GM12878 (cell line): ENCODE results near the gene MIEF1. TPM values are rescaled to one million over a fixed set of nuclear protein-coding genes. Genes with fewer than 3 reads are reported as not detected.

ENCODE experiments used
- ATAC-seq: fragments of 200-7000 bp; cut with Tn5 transposase; 3 replicates; pipeline ENCODE4 v1.9.1; 2020; ENCODE audit warnings: mild to moderate bottlenecking, moderate library complexity
- BruUV-seq: library from RNA; stranded (reverse); fragments of 400-500 nt; replicated peaks from 2 replicates; lab custom pipeline; 2021; lab: Mats Ljungman, UMichigan
- CTCF ChIA-PET: fragments of 300-600 bp; sonication (Branson Sonifier 250); formaldehyde crosslinking; extraction: SDS; loops from one replicate; lab custom pipeline; 2021; ENCODE audit warnings: inconsistent platforms; lab: Yijun Ruan, JAX
- POLR2A ChIA-PET: fragments of 350-600 bp; formaldehyde crosslinking; extraction: SDS; loops from one replicate; lab custom pipeline; 2021; ENCODE audit warnings: inconsistent platforms; lab: Charles Lee
- RAD21 ChIA-PET: fragments of 300-600 bp; sonication (Branson Sonifier 250); formaldehyde crosslinking; loops from one replicate; lab custom pipeline; 2023; ENCODE audit warnings: antibody characterized with exemption; ENCODE audit not compliant: unreplicated experiment; lab: Charles Lee
- SMC1A ChIA-PET: fragments of 300-600 bp; sonication (Branson Sonifier 250); formaldehyde crosslinking; loops from one replicate; lab custom pipeline; 2023; ENCODE audit not compliant: unreplicated experiment, uncharacterized antibody; lab: Charles Lee
- DNase-seq: peaks from one replicate; pipeline ENCODE4 v3.0.0-alpha.2; 2011; ENCODE audit warnings: low read depth, low spot score
- FAIRE-seq: peaks from 3 replicates; lab custom pipeline; 2011; peaks lifted over from hg19 to GRCh38; lab: Jason Lieb, UNC
- H2AFZ ChIP-seq: 2 replicates; pipeline ENCODE4 v1.6.0; 2011; ENCODE audit warnings: low read depth, low read length, control low read depth; ENCODE audit not compliant: control insufficient read depth
- H3K27ac ChIP-seq: 2 replicates; pipeline ENCODE4 v1.5.1; 2011; ENCODE audit warnings: control low read depth; ENCODE audit not compliant: control insufficient read depth, insufficient read depth
- H3K27me3 ChIP-seq, 2 experiments: replicated peaks in 1 of 2; 2 replicates each; pipeline versions ENCODE4 v1.6.0 to v1.6.1; 2011; ENCODE audit warnings: low read length in 1 of 2; ENCODE audit not compliant: control insufficient read depth in 2 of 2, insufficient read depth in 2 of 2
- H3K36me3 ChIP-seq, 2 experiments: 2 replicates each; pipeline ENCODE4 v1.5.1; 2011; ENCODE audit warnings: low read length in 1 of 2; ENCODE audit not compliant: control insufficient read depth in 2 of 2, insufficient read depth in 2 of 2
- H3K4me1 ChIP-seq: 2 replicates; pipeline ENCODE4 v1.6.1; 2011; ENCODE audit warnings: mild to moderate bottlenecking, low read length, moderate library complexity, mixed read lengths; ENCODE audit not compliant: control insufficient read depth, insufficient read depth
- H3K4me2 ChIP-seq: 2 replicates; pipeline ENCODE4 v1.6.0; 2011; ENCODE audit warnings: control low read depth; ENCODE audit not compliant: control insufficient read depth, insufficient read depth
- H3K4me3 ChIP-seq: fragments of 200-600 bp; sonication (generic); 2 replicates; pipeline ENCODE4 v1.5.1; 2016
- H3K79me2 ChIP-seq: 2 replicates; pipeline ENCODE4 v1.6.0; 2011; ENCODE audit warnings: low read length; ENCODE audit not compliant: control insufficient read depth, insufficient read depth
- H3K9ac ChIP-seq: 2 replicates; pipeline ENCODE4 v1.8.0; 2011; ENCODE audit warnings: low read length, control low read depth, mixed read lengths; ENCODE audit not compliant: control insufficient read depth, insufficient read depth
- H3K9me3 ChIP-seq: replicated peaks from 3 replicates; pipeline ENCODE4 v1.5.1; 2011; ENCODE audit warnings: mild to moderate bottlenecking, low read length; ENCODE audit not compliant: control insufficient read depth, insufficient read depth
- H4K20me1 ChIP-seq: 2 replicates; pipeline ENCODE4 v1.6.0; 2011; ENCODE audit not compliant: control insufficient read depth, insufficient read depth
- CREB1 ChIP-seq: IDR thresholded peaks from 2 replicates; pipeline ENCODE4 v1.6.1; 2012; ENCODE audit warnings: low read depth, mild to moderate bottlenecking, inconsistent platforms
- HCFC1 ChIP-seq: fragments of 150-350 bp; IDR thresholded peaks from 2 replicates; pipeline ENCODE4 v1.6.1; 2014; ENCODE audit warnings: low read length
- IKZF1 ChIP-seq: fragments of 450-650 bp; conservative IDR thresholded peaks from 2 replicates; pipeline ENCODE4 v1.6.1; 2017; ENCODE audit warnings: antibody characterized with exemption, mild to moderate bottlenecking
- MYC ChIP-seq: IDR thresholded peaks from 2 replicates; pipeline ENCODE4 v1.6.1; 2011; ENCODE audit warnings: mild to moderate bottlenecking, low read length, moderate library complexity, inconsistent platforms; ENCODE audit not compliant: insufficient read depth, insufficient replicate concordance, insufficient read length, severe bottlenecking
- NFYB ChIP-seq: IDR thresholded peaks from 2 replicates; pipeline ENCODE4 v1.6.1; 2011; ENCODE audit warnings: low read depth, mild to moderate bottlenecking, low read length, improper control_type of control experiment, moderate library complexity; ENCODE audit not compliant: insufficient read depth
- POLR2A ChIP-seq: IDR thresholded peaks from 2 replicates; pipeline ENCODE4 v1.6.1; 2011; ENCODE audit warnings: low read depth, mild to moderate bottlenecking, low read length
- RAD51 ChIP-seq: fragments of 450-650 bp; IDR thresholded peaks from 2 replicates; pipeline ENCODE4 v1.6.1; 2016; ENCODE audit warnings: moderate library complexity, mild to moderate bottlenecking, inconsistent platforms
- RUNX3 ChIP-seq: IDR thresholded peaks from 2 replicates; pipeline ENCODE4 v1.6.1; 2012; ENCODE audit warnings: low read length, inconsistent platforms
- SIX5 ChIP-seq: IDR thresholded peaks from 2 replicates; pipeline ENCODE4 v1.6.1; 2011; ENCODE audit warnings: mild to moderate bottlenecking, low read depth, low read length, moderate library complexity; ENCODE audit not compliant: severe bottlenecking
- USF1 ChIP-seq: IDR thresholded peaks from 2 replicates; pipeline ENCODE4 v1.6.1; 2011; ENCODE audit warnings: borderline replicate concordance, low read depth, mild to moderate bottlenecking, moderate library complexity, mixed read lengths, low read length; ENCODE audit not compliant: insufficient read depth; ENCODE audit errors: extremely low read length
- YY1 ChIP-seq: IDR thresholded peaks from 2 replicates; pipeline ENCODE4 v1.6.1; 2011; ENCODE audit warnings: low read depth, mild to moderate bottlenecking, low read length
- ZBTB11 ChIP-seq: fragments of 450-650 bp; formaldehyde crosslinking; IDR thresholded peaks from 2 replicates; pipeline ENCODE4 v1.5.0; 2022; ENCODE audit warnings: mild to moderate bottlenecking, missing genetic modification characterization
- WGBS: methylation state at CpG from one replicate; pipeline ENCODE4 v1.1.6; 2016; ENCODE audit warnings: low lambda C conversion rate; ENCODE audit not compliant: insufficient replicate concordance, insufficient coverage; ENCODE audit errors: missing lambda C conversion rate; 5-methylcytosine and 5-hydroxymethylcytosine counted together
- in situ Hi-C: fragments of 300-500 bp; cut with MboI; formaldehyde crosslinking; loops from 9 replicates; pipeline ENCODE4 v1.14.3; 2018; ENCODE audit warnings: mixed read lengths
- intact Hi-C: fragments of 100-400 bp; cut with micrococcal nuclease; formaldehyde crosslinking; loops from one replicate; pipeline ENCODE4 v1.14.2; 2022; ENCODE audit not compliant: unreplicated experiment
- polyA plus RNA-seq, 11 experiments: library from polyadenylated mRNA; depleted of rRNA in 4 of 11; unstranded in 6 of 11; stranded (reverse) in 5 of 11; fragments of >200 nt; fragmentation: Nextera tagmentation in 4 of 11; fragmentation: Illumina TruSeq in 1 of 11; extraction: Ambion mirVana in 4 of 11; extraction: Trizol in 1 of 11; gene quantifications; 1 replicate in 1 of 11; 2 replicates in 10 of 11; pipeline versions ENCODE4 v1.2.1 to v1.2.3, GENCODE V29; 2011 to 2016; ENCODE audit warnings: inconsistent platforms in 2 of 11, missing spikeins in 2 of 11, low read depth in 1 of 11
- total RNA-seq, 4 experiments: library from RNA; depleted of rRNA in 3 of 4; stranded (reverse); fragments of >200 nt in 3 of 4; fragmentation: Illumina TruSeq in 1 of 4; extraction: Trizol in 1 of 4; gene quantifications; 2 replicates each; pipeline versions ENCODE4 v1.2.1 to v1.2.3, GENCODE V29; 2013 to 2021
- TF ChIP-seq, protein P1 (sequence below): IDR thresholded peaks from 2 replicates; pipeline ENCODE4 v1.6.1; 2011; ENCODE audit warnings: low read depth, mild to moderate bottlenecking, low read length, moderate library complexity, borderline replicate concordance; ENCODE audit errors: extremely low read depth
- TF ChIP-seq, protein P2 (sequence below): fragments of 150-350 bp; IDR thresholded peaks from 2 replicates; pipeline ENCODE4 v1.6.1; 2016; ENCODE audit warnings: low read depth, low read length

Gene MIEF1
- total and polyA plus RNA-seq, 10 of the 15 experiments (the other 5 are each of a cell fraction or from before 2014, with no cell fraction given) = 12.4 to 52.3 (median 29.3) TPM

DNA sequence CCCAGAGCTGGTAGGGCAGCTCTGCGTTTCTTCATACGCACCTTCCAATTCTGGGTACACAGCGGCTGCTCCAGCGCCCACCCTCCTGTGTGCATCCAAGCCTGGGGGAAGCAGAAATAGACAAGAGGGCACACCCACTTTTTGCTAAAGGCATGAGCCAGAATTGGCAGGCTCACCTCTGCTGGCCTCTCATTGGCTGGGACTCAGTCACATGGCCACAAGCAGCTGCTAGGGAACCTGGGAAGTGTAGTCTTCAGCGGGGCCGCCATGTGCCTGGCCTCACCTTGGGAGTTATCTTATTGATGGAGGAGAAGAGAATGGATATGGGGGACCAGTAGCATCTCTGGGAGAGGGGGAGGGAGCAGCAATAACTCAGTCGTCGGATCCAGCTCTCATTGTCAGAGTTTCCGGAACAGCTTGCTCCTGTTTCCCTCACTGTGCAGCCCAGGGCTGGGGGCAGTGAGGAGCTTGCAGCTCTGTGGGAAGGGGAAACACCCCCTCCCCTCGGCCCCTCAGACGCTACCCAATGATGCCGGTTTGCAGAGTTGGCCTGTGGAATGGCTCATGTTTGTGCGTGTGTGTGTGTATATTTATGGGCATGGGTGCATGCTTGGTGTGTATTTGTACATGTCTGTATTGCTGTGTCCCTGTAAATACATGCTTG, 11.8 kb upstream of the MIEF1 start:
- 25% methylated on average over 13 of the region's 13 CpGs for WGBS
- H3K4me3 ChIP-seq = no peak overlapping the region
- peak; percentile 98 for FAIRE-seq
- no peak overlapping the region for H3K9ac ChIP-seq
- POLR2A ChIA-PET = interaction anchor here (0.6 to 1.3 kb wide), 3 partner anchors 15 to 38 kb away, joined by 3 to 7 read pairs (median 3); no protein-coding TSS in a partner anchor
- SMC1A ChIA-PET = interaction anchor here (0.6 to 2.2 kb wide), 7 partner anchors 17 to 56 kb away, joined by 3 to 9 read pairs (median 3); no protein-coding TSS in a partner anchor
- H3K79me2 ChIP-seq = peaks cover 2% of the 10 kb centered on the region; the same call in 1 of the 2 replicates
- in situ Hi-C loops (loop anchor here (5.0 kb wide), 1 partner anchor 552 kb away; no protein-coding TSS in a partner anchor), intact Hi-C loops (loop anchor here (5.0 kb wide), 1 partner anchor 547 kb away; no protein-coding TSS in a partner anchor)
- no peak overlapping the region for H2AFZ ChIP-seq
- H3K9me3 ChIP-seq = no peaks in the 10 kb centered on the region
- peak overlapping the region; percentile 44; the same call in 1 of the 2 replicates for H3K4me2 ChIP-seq
- H3K27ac ChIP-seq = no peak overlapping the region
- H3K27me3 ChIP-seq = no peaks in the 10 kb centered on the region
- no TSS peak for BruUV-seq
- CTCF ChIA-PET = interaction anchor here (0.8 to 15.7 kb wide), 8 partner anchors 18 to 173 kb away, joined by 3 to 372 read pairs (median 4); partner anchors contain the start of genes ATF4, RPS19BP1 and TAB1
- peaks cover 7% of the 10 kb centered on the region; the same call in 1 of the 2 replicates for H3K4me1 ChIP-seq
- RAD21 ChIA-PET = interaction anchor here (0.8 to 1.9 kb wide), 6 partner anchors 16 to 172 kb away, joined by 3 to 8 read pairs (median 3); partner anchors contain the start of gene RPL3
- ATAC-seq = peak; percentile 99
- DNase-seq = no peak
- peaks cover 3 to 25% of the 10 kb centered on the region in 2 experiments for H3K36me3 ChIP-seq
- no peaks in the 10 kb centered on the region for H4K20me1 ChIP-seq
- TF ChIP-seq YY1 (peak; percentile 98), MYC (peak; percentile 48), NFYB (peak; percentile 83), USF1 (peak; percentile 96), POLR2A (0 out of 2 replicates have a peak, but pooled peaks have one; percentile 30), IKZF1 (peak; percentile 27; the same call in 1 of the 2 replicates), RAD51 (peak; percentile 93), CREB1 (0 out of 2 replicates have a peak, but pooled peaks have one; percentile 37), SIX5 (peak; percentile 92), HCFC1 (peak; percentile 92), RUNX3 (no peak), ZBTB11 (CRISPR knock-in tag) (no peak)
- TF ChIP-seq, protein P1, sequence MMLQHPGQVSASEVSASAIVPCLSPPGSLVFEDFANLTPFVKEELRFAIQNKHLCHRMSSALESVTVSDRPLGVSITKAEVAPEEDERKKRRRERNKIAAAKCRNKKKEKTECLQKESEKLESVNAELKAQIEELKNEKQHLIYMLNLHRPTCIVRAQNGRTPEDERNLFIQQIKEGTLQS = peak; percentile 90; the same call in 1 of the 2 replicates
- TF ChIP-seq, protein P2, sequence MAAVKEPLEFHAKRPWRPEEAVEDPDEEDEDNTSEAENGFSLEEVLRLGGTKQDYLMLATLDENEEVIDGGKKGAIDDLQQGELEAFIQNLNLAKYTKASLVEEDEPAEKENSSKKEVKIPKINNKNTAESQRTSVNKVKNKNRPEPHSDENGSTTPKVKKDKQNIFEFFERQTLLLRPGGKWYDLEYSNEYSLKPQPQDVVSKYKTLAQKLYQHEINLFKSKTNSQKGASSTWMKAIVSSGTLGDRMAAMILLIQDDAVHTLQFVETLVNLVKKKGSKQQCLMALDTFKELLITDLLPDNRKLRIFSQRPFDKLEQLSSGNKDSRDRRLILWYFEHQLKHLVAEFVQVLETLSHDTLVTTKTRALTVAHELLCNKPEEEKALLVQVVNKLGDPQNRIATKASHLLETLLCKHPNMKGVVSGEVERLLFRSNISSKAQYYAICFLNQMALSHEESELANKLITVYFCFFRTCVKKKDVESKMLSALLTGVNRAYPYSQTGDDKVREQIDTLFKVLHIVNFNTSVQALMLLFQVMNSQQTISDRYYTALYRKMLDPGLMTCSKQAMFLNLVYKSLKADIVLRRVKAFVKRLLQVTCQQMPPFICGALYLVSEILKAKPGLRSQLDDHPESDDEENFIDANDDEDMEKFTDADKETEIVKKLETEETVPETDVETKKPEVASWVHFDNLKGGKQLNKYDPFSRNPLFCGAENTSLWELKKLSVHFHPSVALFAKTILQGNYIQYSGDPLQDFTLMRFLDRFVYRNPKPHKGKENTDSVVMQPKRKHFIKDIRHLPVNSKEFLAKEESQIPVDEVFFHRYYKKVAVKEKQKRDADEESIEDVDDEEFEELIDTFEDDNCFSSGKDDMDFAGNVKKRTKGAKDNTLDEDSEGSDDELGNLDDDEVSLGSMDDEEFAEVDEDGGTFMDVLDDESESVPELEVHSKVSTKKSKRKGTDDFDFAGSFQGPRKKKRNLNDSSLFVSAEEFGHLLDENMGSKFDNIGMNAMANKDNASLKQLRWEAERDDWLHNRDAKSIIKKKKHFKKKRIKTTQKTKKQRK = no peak
